GM21447 (cell line): ENCODE results near the gene NTRK3.

Source experiments
- ATAC-seq: cut with Tn5 transposase; IDR thresholded peaks from one replicate; pipeline ENCODE4 v1.9.1; 2021; ENCODE audit not compliant: unreplicated experiment

The NTRK3 gene

GRCh38 chr15:88126695-88127431, 129.7 kb downstream of the NTRK3 start:
- no peak for ATAC-seq

- ATAC-seq, result no peak
Measured at GRCh38 chr15:88125576-88125975, 131.0 kb downstream of the NTRK3 start.

- no peak for ATAC-seq
Measured at GRCh38 chr15:88124199-88124598, 132.3 kb downstream of the NTRK3 start.

- no peak for ATAC-seq
Measured at GRCh38 chr15:88121968-88122530, 134.5 kb downstream of the NTRK3 start.

GRCh38 chr15:88120026-88120425, 136.5 kb downstream of the NTRK3 start:
- ATAC-seq, result no peak

- ATAC-seq, result no peak
Measured at GRCh38 chr15:88118741-88119140, 137.8 kb downstream of the NTRK3 start.

GRCh38 chr15:88118035-88118434, 138.5 kb downstream of the NTRK3 start:
- ATAC-seq, result no peak

GRCh38 chr15:88115486-88116152, 140.9 kb downstream of the NTRK3 start:
- ATAC-seq, result no peak

- ATAC-seq, result no peak
Measured at GRCh38 chr15:88113613-88114308, 142.8 kb downstream of the NTRK3 start.

GRCh38 chr15:88108991-88109390, 147.5 kb downstream of the NTRK3 start:
- ATAC-seq, result no peak

- ATAC-seq, result no peak
Measured at GRCh38 chr15:88108477-88108876, 148.1 kb downstream of the NTRK3 start.

GRCh38 chr15:88106074-88106473, 150.5 kb downstream of the NTRK3 start:
- no peak for ATAC-seq

GRCh38 chr15:88104357-88104756, 152.2 kb downstream of the NTRK3 start:
- no peak for ATAC-seq

- no peak for ATAC-seq
Measured at GRCh38 chr15:88100181-88100580, 156.4 kb downstream of the NTRK3 start.

GRCh38 chr15:88098361-88098760, 158.2 kb downstream of the NTRK3 start:
- ATAC-seq, result no peak

- ATAC-seq, result no peak
Measured at GRCh38 chr15:88091444-88092016, 165.0 kb downstream of the NTRK3 start.

- no peak for ATAC-seq
Measured at GRCh38 chr15:88090481-88091011, 166.0 kb downstream of the NTRK3 start.

- no peak for ATAC-seq
Measured at GRCh38 chr15:88089731-88090130, 166.8 kb downstream of the NTRK3 start.

GRCh38 chr15:88089024-88089620, 167.4 kb downstream of the NTRK3 start:
- no peak for ATAC-seq
